ENCODE measurements around the gene NSMCE4A.
"Not testable (repeated sequence)": the region's sequence is repeated elsewhere in the genome, so short reads cannot be mapped to it uniquely, and the experiment has no call there.

The NSMCE4A gene

GRCh38 chr10:121974535-121975294, at the start of gene NSMCE4A:
TSS of gene NSMCE4A (minus strand) at chr10:121975217. CDS start at chr10:121975165, 52 bp downstream.
- Histone ChIP-seq H3K4me2 (ENCODE audit: low read length) (peak within 1 kb of the TSS; percentile 75), H3K36me3 (ENCODE audit: control insufficient read depth, insufficient read depth, low read length) (no peaks in the 10 kb centered on the region), H3K9ac (peak within 1 kb of the TSS; percentile 97), H3K4me1 (no peaks in the 10 kb centered on the region), H3K9me3 (ENCODE audit: control insufficient read depth, low read length) (no peaks in the 10 kb centered on the region), H3K4me3 (ENCODE audit: low read depth, low read length) (peak within 1 kb of the TSS; percentile 70), H3K27me3 (ENCODE audit: control insufficient read depth, insufficient read depth, low read length) (no peaks in the 10 kb centered on the region), H3K79me2 (no peaks in the 10 kb centered on the region), H3K27ac (peak within 1 kb of the TSS; percentile 95), H2AFZ (peak within 1 kb of the TSS; percentile 100)
- TF ChIP-seq CTCF (IDR thresholded peaks at IDR 0.05) = peak; percentile 78

- H3K9ac ChIP-seq; H3K27ac ChIP-seq; H3K36me3 ChIP-seq (ENCODE audit: control insufficient read depth, insufficient read depth, low read length); H3K4me2 ChIP-seq (ENCODE audit: low read length); H3K4me1 ChIP-seq; H3K79me2 ChIP-seq; H3K9me3 ChIP-seq (ENCODE audit: control insufficient read depth, low read length); H3K4me3 ChIP-seq (ENCODE audit: low read depth, low read length); H3K27me3 ChIP-seq (ENCODE audit: control insufficient read depth, insufficient read depth, low read length); H2AFZ ChIP-seq: not testable (repeated sequence)
Measured at GRCh38 chr10:122023257-122023656, 48.2 kb upstream of the NSMCE4A start.

- no peak overlapping the region for H2AFZ ChIP-seq
- H3K9ac ChIP-seq = no peak overlapping the region
- no peaks in the 10 kb centered on the region for H3K27me3 ChIP-seq (ENCODE audit: control insufficient read depth, insufficient read depth, low read length)
- TF ChIP-seq CTCF (IDR thresholded peaks at IDR 0.05) = no peak
- H3K9me3 ChIP-seq (ENCODE audit: control insufficient read depth, low read length) = no peaks in the 10 kb centered on the region
- no peak overlapping the region for H3K27ac ChIP-seq
- peaks cover 6% of the 10 kb centered on the region for H3K4me1 ChIP-seq
- H3K36me3 ChIP-seq (ENCODE audit: control insufficient read depth, insufficient read depth, low read length) = no peaks in the 10 kb centered on the region
- no peak overlapping the region for H3K4me3 ChIP-seq (ENCODE audit: low read depth, low read length)
- H3K79me2 ChIP-seq = no peaks in the 10 kb centered on the region
- no peak overlapping the region for H3K4me2 ChIP-seq (ENCODE audit: low read length)
Measured at GRCh38 chr10:122022276-122022675, 47.3 kb upstream of the NSMCE4A start.

- Histone ChIP-seq H2AFZ (no peak overlapping the region), H3K79me2 (no peaks in the 10 kb centered on the region), H3K9ac (no peak overlapping the region), H3K27ac (no peak overlapping the region), H3K27me3 (ENCODE audit: control insufficient read depth, insufficient read depth, low read length) (no peaks in the 10 kb centered on the region), H3K36me3 (ENCODE audit: control insufficient read depth, insufficient read depth, low read length) (no peaks in the 10 kb centered on the region), H3K4me1 (peaks cover 6% of the 10 kb centered on the region), H3K9me3 (ENCODE audit: control insufficient read depth, low read length) (no peaks in the 10 kb centered on the region), H3K4me3 (ENCODE audit: low read depth, low read length) (no peak overlapping the region), H3K4me2 (ENCODE audit: low read length) (no peak overlapping the region)
- TF ChIP-seq CTCF (IDR thresholded peaks at IDR 0.05) = no peak
Measured at GRCh38 chr10:122021828-122022227, 46.8 kb upstream of the NSMCE4A start.

GRCh38 chr10:122021379-122021778, 46.4 kb upstream of the NSMCE4A start:
- Histone ChIP-seq H3K27me3 (ENCODE audit: control insufficient read depth, insufficient read depth, low read length) (no peaks in the 10 kb centered on the region), H3K79me2 (no peaks in the 10 kb centered on the region), H3K9me3 (ENCODE audit: control insufficient read depth, low read length) (no peaks in the 10 kb centered on the region), H3K4me2 (ENCODE audit: low read length) (no peak overlapping the region), H3K9ac (no peak overlapping the region), H3K36me3 (ENCODE audit: control insufficient read depth, insufficient read depth, low read length) (no peaks in the 10 kb centered on the region), H3K4me1 (peaks cover 6% of the 10 kb centered on the region), H2AFZ (no peak overlapping the region), H3K27ac (no peak overlapping the region), H3K4me3 (ENCODE audit: low read depth, low read length) (no peak overlapping the region)
- TF ChIP-seq CTCF (IDR thresholded peaks at IDR 0.05) = no peak

Data from parathyroid adenoma (tissue), 2 donors.